HL-60/S4 treated with retinoic acid at 250 ng/mL for 4 days and 3 days (cell line): Measurements from ENCODE around the gene ACLY.

Experiments
- in situ Hi-C: fragments of 300-500 bp; cut with MboI; formaldehyde crosslinking; loops from 2 replicates; pipeline ENCODE4 v1.7.0; 2022; ENCODE audit warnings: low sequenced_read_pairs

ACLY gene

DNA sequence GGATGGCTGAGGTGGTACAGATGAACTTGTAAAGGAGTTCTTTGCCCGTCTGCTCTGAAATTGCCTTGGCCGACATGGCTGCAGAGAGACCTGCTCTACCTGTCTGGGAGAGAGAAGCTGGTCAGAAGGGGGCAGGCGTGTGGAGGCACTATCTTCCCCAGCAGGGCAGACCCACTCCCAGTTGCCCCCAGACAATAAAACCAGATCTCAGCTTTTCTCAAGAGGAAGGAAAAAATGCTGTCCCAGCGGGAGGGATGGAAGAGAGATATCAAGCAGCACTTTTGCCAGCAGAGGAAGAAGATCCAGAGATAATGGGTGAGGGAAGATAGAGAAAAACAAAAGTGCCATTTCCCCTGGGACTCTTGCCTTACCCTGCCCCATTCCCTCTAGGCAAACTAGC lies 5.0 kb downstream of the ACLY start:
- in situ Hi-C loops = no loop called here

DNA sequence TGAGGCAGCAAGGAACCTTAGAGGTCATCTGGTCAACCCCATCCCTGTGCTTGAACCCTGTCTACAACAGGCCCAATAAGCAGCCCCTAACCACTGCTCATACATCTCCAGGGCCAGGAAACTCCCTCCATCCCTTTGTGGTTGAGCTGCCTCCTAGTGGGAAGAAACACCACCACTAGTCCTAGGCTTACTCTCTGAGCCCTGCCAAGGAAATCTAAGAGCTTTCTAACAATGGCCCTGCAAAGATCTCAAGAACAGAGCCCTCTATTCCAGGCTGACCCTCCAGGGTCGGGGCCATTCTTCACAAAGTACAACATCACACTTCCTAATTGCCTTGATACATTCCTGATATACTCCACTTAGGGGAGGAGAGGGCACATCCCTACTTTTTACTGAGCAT lies 5.8 kb downstream of the ACLY start:
- in situ Hi-C loops = no loop called here

DNA sequence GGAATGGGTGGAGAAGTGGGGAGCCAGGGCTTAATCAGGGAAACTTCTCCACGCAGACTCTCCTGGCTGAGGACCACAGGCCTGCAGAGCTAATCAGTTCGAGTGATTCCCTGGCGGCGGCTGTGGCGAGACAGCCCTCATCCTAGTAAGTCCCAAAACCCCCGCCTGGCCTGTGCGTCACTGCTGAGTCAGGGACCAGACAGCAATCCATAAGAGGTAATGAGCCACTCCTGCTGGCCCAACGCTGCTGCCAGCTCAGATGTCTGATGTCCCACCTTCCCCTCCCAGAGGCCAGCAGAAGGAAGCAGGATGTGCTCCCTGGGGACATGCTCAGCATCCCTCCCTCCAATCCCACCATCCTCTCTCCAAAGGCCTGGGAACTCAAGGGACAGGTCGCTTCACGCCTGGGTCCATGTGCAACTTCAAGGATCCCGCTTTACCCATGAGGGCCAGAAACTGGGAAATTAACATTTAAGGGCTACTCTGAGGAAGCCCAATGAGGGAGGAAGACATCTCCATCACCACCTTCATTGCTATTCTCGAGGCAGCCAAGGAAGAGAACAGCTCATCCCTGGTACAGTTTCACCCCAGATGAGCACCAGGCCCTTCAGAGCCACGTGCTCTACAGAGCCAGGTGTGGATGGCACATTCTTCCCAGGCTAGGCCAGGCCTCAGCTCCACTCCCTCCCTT lies 7.9 kb downstream of the ACLY start:
- in situ Hi-C loops = no loop called here

DNA sequence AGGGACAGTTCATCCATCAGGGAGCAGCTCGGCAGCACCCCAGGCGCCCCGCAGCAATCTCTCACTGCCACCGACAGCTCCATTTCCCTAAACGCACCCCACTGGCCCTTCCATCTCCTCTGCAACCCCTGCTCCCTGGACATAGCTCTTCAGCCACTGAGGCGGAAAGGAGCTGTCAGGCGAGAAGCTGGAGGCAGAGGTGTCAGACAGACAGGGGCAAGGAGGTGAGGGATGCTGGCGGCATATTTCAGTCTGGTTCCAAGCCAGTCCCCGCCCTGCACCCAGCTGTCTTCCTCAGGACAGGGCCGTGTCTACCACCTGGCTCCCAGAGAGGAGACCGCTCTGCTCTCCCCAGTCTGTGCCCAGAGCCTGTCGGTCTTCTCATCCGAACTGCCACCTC lies 9.7 kb downstream of the ACLY start:
- in situ Hi-C loops = no loop called here

DNA sequence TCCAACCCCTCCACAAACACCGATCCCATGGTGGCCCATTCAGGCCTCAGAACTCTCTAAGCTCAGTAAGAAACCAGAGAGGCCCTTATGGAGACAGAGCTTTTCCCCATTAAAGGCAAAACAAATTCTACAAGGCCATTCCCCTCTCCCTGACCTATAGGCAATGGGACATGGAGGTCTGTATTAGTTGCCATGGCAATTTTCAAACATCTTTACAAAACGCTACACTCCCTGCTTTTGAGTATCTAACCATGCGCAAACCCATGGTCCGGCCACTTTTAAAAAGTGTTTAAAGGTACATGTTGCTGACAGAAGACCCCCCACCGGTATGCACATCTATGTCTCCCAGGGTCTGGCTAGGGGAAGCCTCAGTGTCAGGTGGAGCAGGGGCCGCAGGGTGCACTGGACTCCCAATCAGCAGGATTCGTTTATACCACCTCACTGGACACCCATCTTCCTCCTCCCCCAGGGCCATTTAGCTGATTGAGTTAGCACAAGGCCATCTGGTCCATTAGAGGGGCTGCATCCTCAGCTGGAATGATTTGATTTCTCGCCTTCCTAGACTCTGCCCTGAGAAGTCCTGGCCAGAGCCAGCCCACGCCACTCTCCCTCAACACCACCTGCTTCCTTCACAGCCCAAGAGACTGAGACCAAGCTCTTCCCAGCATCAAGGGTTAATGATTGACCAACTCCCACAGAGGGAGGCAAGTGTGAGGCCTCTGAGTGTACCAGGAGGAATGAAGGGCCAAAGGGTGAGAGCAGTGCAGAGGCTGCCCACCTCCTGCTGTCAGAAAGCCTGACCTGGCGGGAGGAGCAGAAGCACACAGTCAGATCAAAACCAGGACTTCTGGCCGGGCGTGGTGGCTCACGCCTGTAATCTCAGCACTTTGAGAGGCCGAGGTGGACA lies 10.9 kb downstream of the ACLY start:
- in situ Hi-C loops = no loop called here

DNA sequence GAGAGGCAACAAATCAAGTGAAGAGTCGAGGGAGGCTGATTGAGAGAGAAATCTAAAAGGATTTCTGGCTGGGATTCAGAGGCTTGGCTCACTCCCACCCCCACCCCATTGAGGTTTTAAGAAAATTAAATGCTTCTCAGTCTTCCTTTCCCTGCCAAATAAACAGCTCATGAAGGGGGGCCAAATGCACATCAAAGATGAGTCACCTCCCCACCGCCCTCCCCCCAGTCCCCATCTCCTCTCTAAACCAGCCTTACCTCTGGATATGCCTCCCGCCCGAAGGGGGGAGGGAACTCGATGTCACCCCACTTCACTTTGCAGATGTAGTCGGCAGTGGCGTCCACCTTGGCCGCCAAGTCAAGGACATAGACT lies 11.6 kb downstream of the ACLY start:
- in situ Hi-C loops = no loop called here

DNA sequence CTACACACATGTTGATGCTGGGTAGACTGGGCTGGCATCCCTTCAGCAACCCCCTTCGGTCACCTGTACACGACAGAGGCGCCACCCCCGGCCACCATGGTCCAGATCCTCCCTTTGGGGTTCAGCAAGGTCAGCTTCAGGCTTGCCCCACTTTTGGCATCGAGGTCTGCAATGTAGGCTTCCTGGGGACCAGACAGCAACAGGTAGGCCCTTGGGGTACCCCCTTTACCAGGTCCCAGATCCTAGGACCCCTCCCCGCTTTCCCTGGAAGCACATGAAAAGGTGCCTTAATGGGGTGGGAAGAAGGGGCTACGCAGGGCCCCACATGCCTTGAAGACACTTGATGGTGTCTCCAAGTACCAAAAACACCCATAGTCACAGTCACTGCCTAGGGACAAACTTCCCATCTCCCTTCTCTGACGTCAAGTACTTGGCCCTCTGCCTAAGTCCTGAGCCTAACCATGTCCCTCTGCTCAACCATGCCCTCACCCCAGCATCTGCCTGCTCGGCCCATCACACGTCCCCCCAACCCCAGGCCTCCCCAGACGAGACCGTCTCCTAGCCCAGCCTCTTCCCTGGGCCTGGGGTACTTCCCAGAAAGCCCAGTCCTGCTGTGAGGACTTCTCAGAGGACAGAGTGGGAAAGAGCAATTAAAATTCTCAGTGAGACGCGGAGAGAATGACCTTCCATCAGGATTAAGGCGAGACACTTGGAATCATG lies 12.1 kb downstream of the ACLY start:
- in situ Hi-C loops = no loop called here

DNA sequence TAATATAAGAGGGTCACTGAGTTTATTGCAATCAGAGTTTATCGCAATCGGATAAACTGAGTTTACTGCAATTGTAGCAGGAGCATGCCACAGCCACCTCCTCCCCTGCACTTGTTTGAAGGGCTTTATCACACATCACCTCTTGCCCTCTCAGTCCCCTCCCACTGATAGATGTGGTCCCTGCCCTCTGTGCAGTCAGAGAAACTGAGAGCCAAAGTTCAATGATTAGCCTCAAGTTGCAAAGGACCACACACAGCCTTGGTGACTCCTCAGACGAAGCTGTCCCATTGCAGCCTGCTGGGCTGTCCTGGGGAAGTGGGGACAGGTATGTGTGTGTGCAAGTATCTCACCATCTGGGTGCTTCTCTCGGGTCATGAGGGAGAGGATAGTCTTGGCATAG lies 13.6 kb downstream of the ACLY start:
- in situ Hi-C loops = no loop called here

DNA sequence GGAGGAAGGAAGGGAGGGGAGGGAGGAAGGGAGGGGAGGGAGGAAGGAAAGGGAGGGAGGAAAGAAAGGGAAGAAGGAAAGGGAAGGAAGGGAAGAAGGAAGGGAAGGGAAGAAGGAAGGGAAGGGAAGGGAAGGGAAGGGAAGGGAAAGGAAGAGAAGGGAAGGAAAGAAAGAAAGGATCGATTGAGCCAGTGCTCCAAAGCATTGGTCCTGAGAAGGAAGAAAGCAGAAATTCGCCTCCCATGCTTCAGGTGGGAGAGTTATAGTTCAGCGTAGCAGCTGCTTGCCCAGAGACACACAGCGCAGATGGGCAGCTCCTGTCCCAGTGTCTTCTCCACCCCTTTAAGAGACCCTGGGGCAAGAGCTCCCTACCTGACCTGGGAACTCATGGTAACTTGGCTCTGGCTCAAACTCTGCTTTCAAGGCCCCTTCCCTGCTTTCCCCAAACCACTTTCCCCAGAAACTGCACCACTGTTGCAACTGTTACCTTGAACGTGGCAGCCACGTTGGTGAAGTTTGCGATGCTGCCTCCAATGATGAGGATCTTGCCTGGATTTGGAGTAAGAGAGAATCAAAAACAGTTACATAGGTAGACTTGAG lies 14.4 kb downstream of the ACLY start:
- in situ Hi-C loops = no loop called here

DNA sequence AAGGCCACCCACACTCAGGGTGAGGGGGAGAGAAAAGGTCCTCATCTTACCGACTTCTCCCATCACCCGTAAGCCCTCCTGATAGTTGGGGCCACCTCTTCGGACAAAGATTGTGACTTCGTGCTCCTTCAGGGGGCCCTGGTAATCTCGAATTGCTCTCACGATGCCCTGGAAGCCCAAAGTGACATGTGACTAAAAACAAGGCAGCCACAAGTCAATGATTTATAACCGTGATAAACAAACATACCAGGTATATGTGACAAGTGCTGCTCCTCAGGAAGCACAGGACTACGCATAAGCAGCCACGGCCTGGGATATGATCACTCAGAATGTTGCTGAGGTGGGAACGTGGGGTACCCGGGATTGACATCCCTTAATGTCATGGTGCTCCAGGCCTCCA lies 17.1 kb downstream of the ACLY start:
- in situ Hi-C loops = no loop called here

DNA sequence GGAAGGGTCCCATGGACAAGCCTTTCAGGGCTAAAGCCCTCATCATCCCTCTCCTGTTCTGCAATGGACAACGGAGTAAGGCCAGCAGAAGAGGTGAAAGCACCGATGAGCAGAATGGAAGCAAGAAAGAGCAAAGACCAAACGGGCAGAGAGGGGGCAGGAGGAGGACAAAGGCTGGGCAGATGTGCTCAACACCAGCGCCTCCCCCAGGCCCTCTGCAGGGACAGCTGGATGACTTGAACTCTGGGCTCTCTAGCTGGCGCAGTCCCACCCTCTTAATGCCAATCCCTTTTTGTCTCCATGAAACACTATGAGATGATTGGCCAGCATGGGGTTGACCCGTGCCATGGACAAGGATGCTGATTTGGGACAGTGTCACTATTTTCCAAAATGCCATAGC lies 22.0 kb downstream of the ACLY start:
- in situ Hi-C loops = no loop called here

DNA sequence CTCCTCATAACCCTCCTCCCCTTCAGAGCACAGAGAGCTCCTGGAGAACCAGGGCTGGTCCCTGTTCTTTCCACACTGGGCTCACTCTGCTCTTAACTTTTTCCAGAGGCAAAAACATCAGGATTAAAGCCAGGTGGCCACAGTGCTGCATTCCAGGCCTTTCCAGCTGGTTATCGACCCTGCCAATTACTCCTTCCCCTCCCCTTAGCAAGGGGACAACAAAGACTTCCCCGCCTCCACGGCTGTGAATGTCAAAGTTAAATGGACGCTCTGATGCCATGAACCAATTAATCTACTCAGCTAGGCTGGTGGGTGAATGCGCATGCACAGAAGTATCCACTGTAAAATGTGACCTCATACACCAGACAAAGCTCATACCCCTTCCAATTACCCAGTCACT lies 23.1 kb downstream of the ACLY start:
- in situ Hi-C loops = no loop called here

DNA sequence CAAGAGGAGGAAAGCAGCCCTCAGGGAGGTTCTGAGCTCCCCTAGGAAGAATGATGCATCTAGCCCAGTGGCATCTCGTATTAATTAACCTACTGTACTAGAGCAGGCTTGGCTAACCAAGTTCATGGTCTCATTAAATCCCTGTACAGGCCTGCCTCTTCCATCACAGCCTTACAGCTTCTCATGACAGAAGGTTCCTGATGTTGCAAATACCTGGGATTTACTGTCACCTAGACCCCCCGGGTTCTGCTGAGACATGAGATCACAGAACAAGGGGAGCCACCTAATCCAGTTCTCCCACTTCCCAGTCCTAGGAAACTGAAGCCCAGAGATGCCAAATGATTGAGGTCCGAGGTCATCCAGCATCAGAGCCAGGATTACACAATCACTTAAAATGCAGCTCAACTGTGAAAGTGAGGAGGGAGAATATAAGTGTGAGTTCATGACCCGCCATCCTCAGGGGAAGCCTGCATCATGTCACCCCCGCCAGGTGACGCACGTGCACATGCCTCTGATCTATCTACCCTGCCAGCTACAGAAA lies 23.9 kb downstream of the ACLY start:
- in situ Hi-C loops = no loop called here

DNA sequence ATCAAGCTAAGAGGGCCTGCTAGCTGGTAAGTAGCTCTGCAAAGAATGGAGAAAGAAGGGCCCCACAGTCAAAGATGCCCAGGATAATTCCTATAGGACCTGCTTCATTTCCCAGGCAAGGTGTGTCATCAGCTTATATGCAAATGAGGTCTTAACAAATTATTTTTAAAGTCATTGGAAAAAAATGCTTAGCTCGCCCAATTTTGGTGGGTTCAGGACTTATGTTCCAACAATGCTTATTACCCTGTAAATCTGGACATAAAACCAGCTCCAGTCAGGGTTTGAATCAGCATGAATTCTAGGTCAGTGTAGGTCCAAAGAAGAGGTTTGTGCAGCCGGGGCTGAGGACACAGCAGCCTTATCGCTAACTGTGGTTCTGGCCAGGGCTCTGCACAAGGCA lies 25.4 kb downstream of the ACLY start:
- in situ Hi-C loops = no loop called here

DNA sequence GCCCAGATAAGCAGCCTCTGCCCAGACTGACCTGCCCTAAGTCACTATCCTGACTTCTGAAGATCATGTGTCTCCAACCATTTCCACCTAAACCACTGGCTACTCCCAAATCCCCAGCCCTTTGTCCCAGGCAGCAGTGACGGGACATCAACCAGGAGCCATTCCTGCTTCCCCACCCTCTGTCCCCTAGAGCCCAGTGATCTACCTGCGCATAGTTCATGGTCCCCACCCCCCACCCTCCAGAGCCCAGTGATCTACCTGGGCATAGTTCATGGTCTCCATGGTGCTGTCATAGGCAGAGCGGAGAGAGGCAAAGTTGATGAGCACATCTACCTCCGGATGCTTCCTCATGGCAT lies 26.8 kb downstream of the ACLY start:
- in situ Hi-C loops = no loop called here

DNA sequence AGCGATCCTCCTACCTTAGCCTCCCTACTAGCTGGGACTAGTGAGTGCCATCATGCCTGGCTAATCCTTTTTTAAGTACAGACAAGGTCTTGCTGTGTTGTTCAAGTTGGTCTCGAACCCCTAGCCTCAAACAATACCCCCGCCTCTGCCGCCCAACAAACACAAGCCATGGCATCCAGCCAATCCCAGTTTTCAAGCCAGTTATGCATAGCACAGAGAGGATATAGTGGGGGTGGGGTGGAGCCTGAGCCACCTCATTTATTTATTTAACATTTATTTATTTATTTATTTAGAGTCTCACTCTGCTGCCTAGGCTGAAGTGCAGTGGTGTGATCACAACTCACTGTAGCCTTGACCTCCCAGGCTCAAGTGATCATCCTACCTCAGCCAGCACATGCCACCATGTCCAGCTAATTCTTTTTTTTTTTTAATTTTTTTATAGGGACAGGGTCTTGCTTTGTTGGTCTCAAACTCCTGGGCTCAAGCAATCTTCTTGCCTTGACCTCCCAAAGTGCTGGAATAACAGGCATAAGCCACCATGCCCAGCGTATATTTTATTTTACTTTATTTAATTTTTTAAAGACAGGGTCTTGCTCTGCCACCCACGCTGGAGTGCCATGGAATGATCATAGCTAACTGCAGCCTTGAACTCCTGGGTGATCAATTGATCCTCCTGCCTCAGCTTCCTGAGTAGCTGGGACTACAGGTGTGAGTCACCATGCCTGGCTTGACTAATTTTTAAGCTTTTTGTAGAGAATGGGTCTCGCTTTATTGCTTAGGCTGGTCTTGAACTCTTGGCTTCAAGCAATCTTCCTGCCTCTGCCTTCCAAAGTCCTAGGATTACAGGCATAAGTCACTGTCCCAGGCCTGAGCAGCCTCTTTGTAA lies 27.4 kb downstream of the ACLY start:
- in situ Hi-C loops = no loop called here

DNA sequence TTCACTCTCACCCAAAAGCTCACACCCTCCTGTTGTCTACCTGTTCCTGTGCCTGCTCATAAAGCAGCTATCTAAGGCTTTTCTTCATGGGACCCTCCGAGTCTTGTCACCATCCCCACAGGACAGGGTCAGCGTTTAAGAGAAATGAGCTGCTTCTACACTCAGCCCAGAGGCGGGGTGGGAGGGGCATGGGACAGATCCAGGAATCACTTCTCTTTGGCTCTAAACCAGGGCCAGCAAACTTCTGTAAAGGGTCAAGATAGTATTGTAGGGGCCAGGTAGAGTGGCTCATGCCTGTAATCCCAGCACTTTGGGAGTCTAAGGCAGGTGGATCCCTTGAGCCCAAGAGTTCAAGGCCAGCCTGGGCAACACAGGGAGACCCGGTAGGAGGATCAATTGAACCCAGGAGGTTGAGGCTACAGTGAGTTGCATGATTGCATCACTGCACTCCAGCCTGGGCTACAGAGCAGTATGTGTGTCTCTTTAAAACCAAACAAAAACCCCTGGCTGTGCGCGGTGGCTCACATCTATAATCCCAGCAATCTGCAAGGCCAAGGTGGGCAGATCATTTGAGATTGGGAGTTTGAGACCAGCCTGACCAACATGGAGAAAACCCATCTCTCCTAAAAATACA lies 30.3 kb downstream of the ACLY start:
- in situ Hi-C loops = no loop called here

DNA sequence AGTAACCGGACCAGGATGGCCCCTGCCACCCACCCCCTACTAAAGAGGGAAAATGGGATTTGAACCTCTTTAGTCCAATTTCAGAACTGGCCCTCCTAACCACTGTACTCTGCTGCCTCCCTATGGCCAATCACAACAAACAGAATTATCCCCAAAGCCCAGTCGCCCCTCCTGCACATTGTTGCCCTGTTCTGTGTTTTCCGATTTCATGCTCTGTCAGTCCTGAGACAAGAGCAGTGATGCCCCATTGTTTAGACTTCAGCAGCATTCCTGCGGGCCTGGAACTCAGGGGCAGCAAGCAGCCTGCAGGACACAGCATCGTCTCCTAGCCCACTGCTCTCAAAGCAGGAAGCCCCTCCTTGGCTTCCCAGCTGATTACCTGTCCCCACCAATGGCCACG lies 33.0 kb downstream of the ACLY start:
- in situ Hi-C loops = no loop called here

DNA sequence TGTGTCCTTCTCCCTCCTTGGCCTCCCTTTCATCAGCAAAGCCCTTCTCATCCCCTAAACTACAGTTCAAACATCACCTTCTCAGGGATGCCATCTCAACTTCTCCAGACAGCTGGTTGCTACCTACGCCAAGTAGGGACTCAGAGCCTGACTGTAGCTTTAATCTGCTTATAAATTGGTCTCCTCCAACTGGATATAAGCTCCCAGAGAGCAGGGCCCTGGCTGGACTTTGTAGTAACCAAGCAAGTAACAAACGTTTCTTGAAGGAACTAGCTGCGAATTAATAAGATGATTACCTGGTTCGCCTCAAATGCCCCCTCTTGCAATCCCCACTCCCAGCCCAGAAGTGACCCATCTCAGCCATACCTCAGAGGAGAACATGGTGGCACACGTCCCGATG lies 36.0 kb downstream of the ACLY start:
- in situ Hi-C loops = no loop called here

DNA sequence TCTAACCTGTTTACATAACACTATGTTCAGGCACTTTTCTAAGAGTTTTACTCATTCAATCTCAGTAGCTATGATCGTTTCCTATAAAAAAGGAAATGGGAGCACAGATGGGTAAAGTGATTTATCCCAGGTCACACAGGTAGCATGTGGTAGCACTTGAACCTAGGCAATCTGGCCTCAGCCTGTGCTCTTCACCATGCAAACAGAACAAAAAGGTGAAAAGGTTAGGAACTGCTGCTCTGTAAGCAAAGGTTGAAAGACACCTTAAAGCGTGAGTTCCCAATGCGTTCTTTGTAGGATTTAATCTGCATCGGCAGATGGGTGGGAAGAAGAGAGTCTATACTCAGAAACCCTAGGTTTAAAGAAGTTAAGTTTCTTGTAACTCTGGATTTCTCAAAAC lies 38.6 kb downstream of the ACLY start:
- in situ Hi-C loops = no loop called here
